H1 (cell line): ENCODE measurements around the gene INHBC. TPM values are rescaled to one million over a fixed set of nuclear protein-coding genes. Genes with fewer than 3 reads are reported as not detected.
"Not testable (repeated sequence)": the region's sequence is repeated elsewhere in the genome, so short reads cannot be mapped to it uniquely, and the experiment has no call there.

Source experiments
- CTCF ChIA-PET: fragments of 300-600 bp; sonication (Branson Sonifier 250); formaldehyde crosslinking; loops from one replicate; lab custom pipeline; 2021; ENCODE audit not compliant: partially characterized antibody; lab: Charles Lee
- POLR2A ChIA-PET: fragments of 300-600 bp; sonication (Branson Sonifier 250); formaldehyde crosslinking; loops from one replicate; lab custom pipeline; 2021; ENCODE audit warnings: inconsistent platforms; ENCODE audit not compliant: partially characterized antibody; lab: Charles Lee
- DNase-seq, 2 experiments: peaks; one replicate each; pipeline versions ENCODE4 v3.0.0 to v3.0.0-alpha.2; 2010 to 2022; ENCODE audit warnings: low spot score in 2 of 2, low read depth in 1 of 2, mixed read lengths in 1 of 2
- FAIRE-seq: peaks from 2 replicates; lab custom pipeline; 2011; peaks lifted over from hg19 to GRCh38; lab: Jason Lieb, UNC
- H2AFZ ChIP-seq: 2 replicates; pipeline ENCODE4 v1.8.1; 2012; ENCODE audit warnings: low read length, inconsistent platforms
- H2AK5ac ChIP-seq: 2 replicates; pipeline ENCODE4 v1.6.1; 2013; ENCODE audit warnings: low read depth, low read length
- H2BK120ac ChIP-seq: replicated peaks from 2 replicates; pipeline ENCODE3; 2013; ENCODE audit warnings: low read depth, low read length, inconsistent platforms
- H2BK12ac ChIP-seq: 2 replicates; pipeline ENCODE4 v1.6.1; 2013; ENCODE audit warnings: low read depth, low read length
- H2BK15ac ChIP-seq: 2 replicates; pipeline ENCODE4 v1.6.1; 2013; ENCODE audit warnings: low read length
- H2BK20ac ChIP-seq: 2 replicates; pipeline ENCODE4 v1.6.1; 2013; ENCODE audit warnings: low read length
- H2BK5ac ChIP-seq: 2 replicates; pipeline ENCODE4 v1.6.1; 2013; ENCODE audit warnings: low read depth, low read length
- H3K14ac ChIP-seq: 2 replicates; pipeline ENCODE4 v1.6.1; 2013; ENCODE audit warnings: inconsistent platforms; ENCODE audit not compliant: insufficient read length
- H3K18ac ChIP-seq: 2 replicates; pipeline ENCODE4 v1.6.1; 2013; ENCODE audit warnings: low read length; ENCODE audit errors: extremely low read depth
- H3K23ac ChIP-seq: 2 replicates; pipeline ENCODE4 v1.6.1; 2013; ENCODE audit warnings: inconsistent platforms; ENCODE audit not compliant: insufficient read length
- H3K23me2 ChIP-seq: 2 replicates; pipeline ENCODE4 v1.6.1; 2013; ENCODE audit warnings: low read depth, low read length
- H3K27ac ChIP-seq: 2 replicates; pipeline ENCODE4 v1.6.1; 2011; ENCODE audit warnings: low read depth, low read length, inconsistent platforms
- H3K27me3 ChIP-seq, 4 experiments: replicated peaks in 1 of 4; 1 replicate in 1 of 4; 2 replicates in 3 of 4; pipeline versions ENCODE4 v1.6.1 to v1.8.1; 2011 to 2013; ENCODE audit warnings: low read length in 3 of 4, mild to moderate bottlenecking in 3 of 4, inconsistent platforms in 2 of 4, mixed read lengths in 2 of 4, moderate library complexity in 1 of 4; ENCODE audit not compliant: control insufficient read depth in 3 of 4, insufficient read depth in 3 of 4; ENCODE audit errors: extremely low read depth in 1 of 4
- H3K36me3 ChIP-seq, 4 experiments: 2 replicates each; pipeline versions ENCODE4 v1.6.1 to v1.8.1; 2011 to 2013; ENCODE audit warnings: mild to moderate bottlenecking in 4 of 4, low read length in 3 of 4, moderate library complexity in 2 of 4, control low read depth in 1 of 4, inconsistent platforms in 1 of 4; ENCODE audit not compliant: insufficient read depth in 4 of 4, control insufficient read depth in 2 of 4
- H3K4ac ChIP-seq: replicated peaks from 2 replicates; pipeline ENCODE3; 2013; ENCODE audit warnings: low read length, low read depth, mixed read lengths, inconsistent platforms; ENCODE audit not compliant: insufficient read length
- H3K4me1 ChIP-seq, 4 experiments: replicated peaks in 1 of 4; 1 replicate in 1 of 4; 2 replicates in 3 of 4; pipeline versions ENCODE4 v1.6.1 to v1.8.1; 2011 to 2013; ENCODE audit warnings: low read length in 3 of 4, inconsistent platforms in 2 of 4, mixed read lengths in 1 of 4; ENCODE audit not compliant: insufficient read depth in 4 of 4, control insufficient read depth in 3 of 4
- H3K4me2 ChIP-seq, 2 experiments: 2 replicates each; pipeline versions ENCODE4 v1.6.1 to v1.8.1; 2011 to 2013; ENCODE audit warnings: low read depth in 2 of 2, low read length in 2 of 2, control low read depth in 1 of 2, inconsistent platforms in 1 of 2, mild to moderate bottlenecking in 1 of 2; ENCODE audit not compliant: insufficient read depth in 1 of 2
- H3K4me3 ChIP-seq, 4 experiments: fragments of 200-600, 300-600 bp in 1 of 4; sonication (generic), shearing (Covaris generic), sonication (Bioruptor Twin) in 1 of 4; 2 replicates each; pipeline versions ENCODE4 v1.5.1 to v1.8.1; 2011 to 2016; ENCODE audit warnings: low read length in 4 of 4, low read depth in 3 of 4, control low read depth in 2 of 4, inconsistent platforms in 2 of 4, mild to moderate bottlenecking in 2 of 4, mixed read lengths in 1 of 4, moderate library complexity in 1 of 4; ENCODE audit not compliant: insufficient read depth in 2 of 4; ENCODE audit errors: extremely low read depth in 1 of 4
- H3K56ac ChIP-seq: replicated peaks from 2 replicates; pipeline ENCODE3; 2013; ENCODE audit warnings: low read depth, mild to moderate bottlenecking, mixed read lengths, low read length, inconsistent platforms; ENCODE audit not compliant: insufficient read length
- H3K79me1 ChIP-seq: 2 replicates; pipeline ENCODE4 v1.6.1; 2013; ENCODE audit warnings: low read depth, low read length, control low read depth
- H3K79me2 ChIP-seq, 2 experiments: 2 replicates each; pipeline versions ENCODE4 v1.6.1 to v1.8.1; 2012 to 2013; ENCODE audit warnings: low read length in 2 of 2, mild to moderate bottlenecking in 2 of 2, inconsistent platforms in 1 of 2; ENCODE audit not compliant: insufficient read depth in 2 of 2, control insufficient read depth in 1 of 2
- H3K9ac ChIP-seq, 4 experiments: replicated peaks in 1 of 4; 1 replicate in 1 of 4; 2 replicates in 3 of 4; pipeline versions ENCODE4 v1.6.1 to v1.8.1; 2011 to 2013; ENCODE audit warnings: low read depth in 3 of 4, low read length in 3 of 4, control low read depth in 2 of 4, mild to moderate bottlenecking in 2 of 4, moderate library complexity in 2 of 4, inconsistent platforms in 1 of 4; ENCODE audit errors: extremely low read depth in 1 of 4
- H3K9me3 ChIP-seq, 2 experiments: 2 replicates each; pipeline versions ENCODE4 v1.6.1 to v1.8.1; 2012 to 2013; ENCODE audit warnings: mild to moderate bottlenecking in 2 of 2, moderate library complexity in 2 of 2, control low read depth in 1 of 2, inconsistent platforms in 1 of 2, low read depth in 1 of 2, low read length in 1 of 2, mixed read lengths in 1 of 2; ENCODE audit not compliant: insufficient read depth in 2 of 2
- H4K20me1 ChIP-seq, 2 experiments: replicated peaks in 1 of 2; 2 replicates each; pipeline versions ENCODE3 to v1.8.1; 2011 to 2013; ENCODE audit warnings: inconsistent platforms in 2 of 2, low read length in 2 of 2, mild to moderate bottlenecking in 1 of 2; ENCODE audit not compliant: insufficient read depth in 2 of 2, control insufficient read depth in 1 of 2
- H4K5ac ChIP-seq: 2 replicates; pipeline ENCODE4 v1.6.1; 2013; ENCODE audit warnings: low read length, low read depth, mixed read lengths, inconsistent platforms; ENCODE audit not compliant: insufficient read length
- H4K8ac ChIP-seq: 2 replicates; pipeline ENCODE4 v1.8.0; 2013; ENCODE audit warnings: mild to moderate bottlenecking, moderate library complexity, low read length, inconsistent platforms; ENCODE audit not compliant: insufficient read depth; ENCODE audit errors: extremely low read depth
- H4K91ac ChIP-seq: replicated peaks from 2 replicates; pipeline ENCODE3; 2013; ENCODE audit warnings: low read length, mixed read lengths, inconsistent platforms; ENCODE audit not compliant: insufficient read length
- WGBS, 2 experiments: shearing (Covaris generic) in 1 of 2; methylation state at CpG; one replicate each; pipeline versions ENCODE4 v1.1.6 to v1.1.7; 2013 to 2015; ENCODE audit warnings: low lambda C conversion rate in 2 of 2, mixed read lengths in 2 of 2, inconsistent platforms in 1 of 2, low coverage in 1 of 2, missing lambda C conversion rate in 1 of 2; ENCODE audit not compliant: insufficient replicate concordance in 2 of 2, insufficient coverage in 1 of 2, insufficient read length in 1 of 2; ENCODE audit errors: extremely low coverage in 1 of 2, missing lambda C conversion rate in 1 of 2; 5-methylcytosine and 5-hydroxymethylcytosine counted together
- polyA plus RNA-seq, 7 experiments: library from polyadenylated mRNA; depleted of rRNA in 3 of 7; stranded (reverse) in 5 of 7; unstranded in 2 of 7; fragments of >200 nt in 5 of 7; fragments of 200-250 nt in 2 of 7; gene quantifications; 1 replicate in 5 of 7; 2 replicates in 1 of 7; 4 replicates in 1 of 7; pipeline versions ENCODE4 v1.2.1 to v1.2.3, GENCODE V29; 2011 to 2013; ENCODE audit warnings: missing spikeins in 2 of 7, mixed read lengths in 2 of 7
- total RNA-seq: library from RNA; stranded (reverse); fragmentation: NEBNext Ultra II Directional; extraction: Animal tissue kit (Norgen Biotek cat#: 25700); gene quantifications from 2 replicates; pipeline ENCODE4 v1.2.1, GENCODE V29; 2021
- TF ChIP-seq, protein P1 (sequence below), 3 experiments: IDR thresholded peaks; 1 replicate in 2 of 3; 2 replicates in 1 of 3; pipeline versions ENCODE4 v1.5.1 to v1.6.1; 2011; ENCODE audit warnings: low read length in 3 of 3, mild to moderate bottlenecking in 3 of 3, inconsistent platforms in 2 of 3, low read depth in 1 of 3, moderate library complexity in 1 of 3; ENCODE audit not compliant: insufficient read depth in 1 of 3; ENCODE audit errors: control extremely low read depth in 1 of 3

INHBC gene
- total and polyA plus RNA-seq, 2 of the 8 experiments (the other 6 are each of a cell fraction or from before 2014, with no cell fraction given), result 0.15 TPM; not detected in 1

DNA sequence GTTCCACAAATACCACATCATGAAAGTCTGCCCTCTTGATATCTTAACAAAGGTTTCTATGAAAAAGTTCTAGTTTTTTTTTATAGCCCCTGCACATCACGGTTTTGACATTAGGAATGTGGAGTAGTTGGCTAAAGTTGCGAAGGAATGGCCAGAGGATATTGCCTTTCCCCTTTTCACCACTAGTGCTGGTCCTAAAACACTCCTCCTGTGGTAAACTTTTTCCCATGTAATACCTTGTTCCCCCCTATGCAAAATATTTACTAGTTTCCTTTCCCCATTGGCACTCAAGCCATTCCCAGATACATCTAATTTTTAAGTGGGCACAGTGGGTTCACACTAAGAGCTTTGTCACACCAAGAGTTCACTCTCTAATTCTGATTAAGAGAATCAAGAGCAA is 37.1 kb upstream of the INHBC start (continued):
- TF ChIP-seq, protein P1, sequence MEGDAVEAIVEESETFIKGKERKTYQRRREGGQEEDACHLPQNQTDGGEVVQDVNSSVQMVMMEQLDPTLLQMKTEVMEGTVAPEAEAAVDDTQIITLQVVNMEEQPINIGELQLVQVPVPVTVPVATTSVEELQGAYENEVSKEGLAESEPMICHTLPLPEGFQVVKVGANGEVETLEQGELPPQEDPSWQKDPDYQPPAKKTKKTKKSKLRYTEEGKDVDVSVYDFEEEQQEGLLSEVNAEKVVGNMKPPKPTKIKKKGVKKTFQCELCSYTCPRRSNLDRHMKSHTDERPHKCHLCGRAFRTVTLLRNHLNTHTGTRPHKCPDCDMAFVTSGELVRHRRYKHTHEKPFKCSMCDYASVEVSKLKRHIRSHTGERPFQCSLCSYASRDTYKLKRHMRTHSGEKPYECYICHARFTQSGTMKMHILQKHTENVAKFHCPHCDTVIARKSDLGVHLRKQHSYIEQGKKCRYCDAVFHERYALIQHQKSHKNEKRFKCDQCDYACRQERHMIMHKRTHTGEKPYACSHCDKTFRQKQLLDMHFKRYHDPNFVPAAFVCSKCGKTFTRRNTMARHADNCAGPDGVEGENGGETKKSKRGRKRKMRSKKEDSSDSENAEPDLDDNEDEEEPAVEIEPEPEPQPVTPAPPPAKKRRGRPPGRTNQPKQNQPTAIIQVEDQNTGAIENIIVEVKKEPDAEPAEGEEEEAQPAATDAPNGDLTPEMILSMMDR (IDR thresholded peaks at IDR 0.05; ENCODE audit: control extremely low read depth in 1 of 3, insufficient read depth in 1 of 3, low read depth in 1 of 3, low read length in 3 of 3), result no peak

GRCh38 chr12:57399718-57400463 is 34.7 kb upstream of the INHBC start:
- not testable (repeated sequence) for H4K20me1 ChIP-seq, H4K91ac ChIP-seq, H3K9ac ChIP-seq, H3K9me3 ChIP-seq, H2BK15ac ChIP-seq, H2BK12ac ChIP-seq, H3K23me2 ChIP-seq, H2BK5ac ChIP-seq, H3K18ac ChIP-seq, H4K5ac ChIP-seq, H3K4me3 ChIP-seq, H2BK120ac ChIP-seq, H3K79me2 ChIP-seq, H3K36me3 ChIP-seq, H3K4me2 ChIP-seq, H2AFZ ChIP-seq, H2BK20ac ChIP-seq, H3K4me1 ChIP-seq, H4K8ac ChIP-seq, H2AK5ac ChIP-seq, H3K4ac ChIP-seq, H3K79me1 ChIP-seq, H3K23ac ChIP-seq, H3K27me3 ChIP-seq, H3K14ac ChIP-seq, H3K27ac ChIP-seq, FAIRE-seq, H3K56ac ChIP-seq
- 96% methylated on average over 6 of the region's 7 CpGs; no CpG with 5 or more reads in 1 of the 2 experiments for WGBS, 2 experiments
- peak in 1 of 2 experiments; percentile 17 for DNase-seq
- ChIA-PET CTCF (interaction anchor here (1.1 kb wide), 1 partner anchor 92 kb away, joined by 5 read pairs; no protein-coding TSS in a partner anchor), POLR2A (interaction anchor here (0.7 to 1.4 kb wide), 2 partner anchors 8 to 10 kb away, joined by 3 to 5 read pairs; no protein-coding TSS in a partner anchor)
